Urinary bladder (tissue), 4 donors: ENCODE data around the gene DHPS. TPM values are rescaled to one million over a fixed set of nuclear protein-coding genes. Genes with fewer than 3 reads are reported as not detected.
A peak's percentile ranks its signal among the peaks of the same experiment; 100 is the strongest.

Source experiments
- DNase-seq: peaks from one replicate; pipeline ENCODE4 v3.0.0-alpha.2; 2015; ENCODE audit errors: extremely low spot score
- H3K27ac ChIP-seq: one replicate; pipeline ENCODE4 v1.5.1; 2013; ENCODE audit warnings: low read depth, mild to moderate bottlenecking, moderate library complexity
- H3K36me3 ChIP-seq: one replicate; pipeline ENCODE4 v1.6.1; 2013; ENCODE audit warnings: mild to moderate bottlenecking, moderate library complexity; ENCODE audit not compliant: insufficient read depth
- H3K4me1 ChIP-seq: one replicate; pipeline ENCODE4 v1.6.1; 2013; ENCODE audit warnings: mild to moderate bottlenecking, moderate library complexity; ENCODE audit not compliant: insufficient read depth
- H3K4me3 ChIP-seq: one replicate; pipeline ENCODE4 v1.5.1; 2013; ENCODE audit warnings: low read depth, low read length
- WGBS: extraction: QIAGEN DNeasy Blood & Tissue Kit; methylation state at CpG from one replicate; pipeline ENCODE4 v1.1.7; 2013; 5-methylcytosine and 5-hydroxymethylcytosine counted together
- polyA plus RNA-seq: library from polyadenylated mRNA; stranded (reverse); fragments of 200-250 nt; gene quantifications from one replicate; pipeline ENCODE4 v1.2.3, GENCODE V29; 2013
- total RNA-seq: library from RNA; depleted of rRNA; stranded (reverse); fragments of >200 nt; gene quantifications from one replicate; pipeline ENCODE4 v1.2.3, GENCODE V29; 2014
- donor health status: healthy with polysubstance abuse.
- donor health status: healthy.

Gene DHPS
- total and polyA plus RNA-seq, 2 donors, result 29.9 to 99.0 TPM

DNA sequence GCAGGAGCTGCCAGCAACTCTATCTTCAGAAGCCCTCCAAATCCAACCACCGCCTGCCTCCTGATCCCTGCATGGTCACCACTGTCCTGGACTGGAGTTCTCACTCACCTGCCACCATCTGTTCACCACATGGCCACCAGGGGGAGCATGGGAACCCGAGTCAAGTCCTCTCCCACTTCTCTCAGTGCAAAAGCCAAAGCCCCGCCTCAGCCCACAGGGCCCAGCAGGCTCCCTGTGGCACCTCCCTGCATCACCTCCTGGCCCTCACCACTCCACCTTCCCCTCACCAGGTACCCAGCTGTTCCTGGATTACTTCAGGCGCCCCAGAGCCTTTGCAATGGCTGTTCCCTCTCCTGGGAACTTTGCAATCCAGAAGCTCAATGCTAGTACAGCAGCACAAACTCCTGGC is 5.3 kb downstream of the DHPS start:
- WGBS, result 16% methylated on average over 4 of the region's 4 CpGs
- Histone ChIP-seq H3K36me3 (peaks cover 2% of the 10 kb centered on the region), H3K4me3 (no peak overlapping the region), H3K4me1 (no peaks in the 10 kb centered on the region), H3K27ac (no peak overlapping the region)
- no peak for DNase-seq

DNA sequence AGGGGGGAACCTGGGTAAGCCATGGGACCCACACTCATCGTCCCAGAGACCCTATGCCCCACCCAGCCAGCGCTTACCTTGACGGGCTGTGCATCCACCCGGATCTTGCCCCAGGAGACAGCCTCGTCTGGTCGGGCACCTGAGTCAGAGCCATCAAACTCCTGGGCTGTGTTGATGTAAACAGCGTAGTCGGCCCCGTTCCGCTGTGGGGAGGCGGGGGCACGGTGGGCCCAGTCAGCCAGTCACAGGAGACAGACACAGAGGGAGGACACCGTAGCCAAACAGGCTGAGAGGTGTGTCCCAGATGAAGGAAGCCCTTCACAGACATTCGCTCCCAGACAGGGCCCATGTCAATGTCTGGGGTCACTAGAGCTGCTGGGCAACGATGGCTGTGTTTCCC is 5.7 kb downstream of the DHPS start:
- Histone ChIP-seq H3K27ac (no peak overlapping the region), H3K4me1 (no peaks in the 10 kb centered on the region), H3K4me3 (no peak overlapping the region), H3K36me3 (peaks cover 2% of the 10 kb centered on the region)
- no peak for DNase-seq
- WGBS, result 91% methylated on average over 15 of the region's 15 CpGs

GRCh38 chr19:12675399-12675798 is 6.3 kb downstream of the DHPS start:
- H3K27ac ChIP-seq, result no peak overlapping the region
- 93% methylated on average over 10 of the region's 10 CpGs for WGBS
- no peaks in the 10 kb centered on the region for H3K4me1 ChIP-seq
- no peak overlapping the region for H3K4me3 ChIP-seq
- peaks cover 2% of the 10 kb centered on the region for H3K36me3 ChIP-seq
- DNase-seq, result no peak

- Histone ChIP-seq H3K4me1 (no peaks in the 10 kb centered on the region), H3K36me3 (peaks cover 2% of the 10 kb centered on the region), H3K4me3 (no peak overlapping the region), H3K27ac (no peak overlapping the region)
- WGBS, result 87% methylated on average over 10 of the region's 10 CpGs
- DNase-seq, result no peak
Observed at GRCh38 chr19:12672744-12673143, 8.9 kb downstream of the DHPS start.

GRCh38 chr19:12670159-12670928 is 11.3 kb downstream of the DHPS start:
- no peak for DNase-seq
- 39% methylated on average over 26 of the region's 26 CpGs for WGBS
- Histone ChIP-seq H3K36me3 (peaks cover 2% of the 10 kb centered on the region), H3K27ac (peak overlapping the region; percentile 94), H3K4me1 (no peaks in the 10 kb centered on the region), H3K4me3 (peak overlapping the region; percentile 82)

DNA sequence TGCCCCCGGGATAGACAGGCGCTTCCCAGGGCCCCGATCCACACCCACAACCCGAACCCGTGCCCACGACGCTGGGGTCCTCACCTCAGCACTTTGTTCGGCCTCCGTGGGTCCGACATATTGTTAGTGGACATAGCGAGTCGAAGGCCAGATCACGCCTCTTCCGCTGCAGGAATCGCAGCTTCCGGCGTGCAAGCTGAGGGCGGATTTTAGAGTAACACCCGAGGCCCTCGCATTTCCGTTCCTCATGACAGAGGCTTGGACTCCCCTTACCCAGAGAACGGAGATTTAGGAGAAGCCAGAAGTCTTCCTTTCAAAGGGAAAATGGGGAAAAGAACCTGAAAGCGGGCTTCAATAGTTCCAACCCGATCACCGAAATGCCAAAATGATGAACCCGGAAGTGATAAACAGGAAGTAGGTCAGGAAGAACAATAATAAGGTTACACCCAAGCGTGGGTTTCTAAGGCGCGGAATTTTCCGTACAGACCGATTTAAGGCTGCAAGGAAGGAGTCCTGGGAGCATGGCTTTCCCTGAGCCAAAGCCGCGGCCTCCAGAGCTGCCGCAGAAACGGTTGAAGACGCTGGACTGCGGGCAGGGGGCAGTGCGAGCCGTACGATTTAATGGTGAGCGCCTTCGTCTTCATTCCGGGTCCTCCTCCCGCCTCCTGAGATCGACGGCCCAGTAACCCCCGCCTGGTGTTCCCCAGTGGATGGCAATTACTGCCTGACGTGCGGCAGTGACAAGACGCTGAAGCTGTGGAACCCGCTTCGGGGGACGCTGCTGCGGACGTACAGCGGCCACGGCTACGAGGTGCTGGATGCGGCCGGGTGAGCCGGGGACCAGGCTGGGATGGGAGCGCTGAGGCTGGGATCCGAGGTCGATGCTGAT is 12.2 kb downstream of the DHPS start:
- Histone ChIP-seq H3K4me1 (no peaks in the 10 kb centered on the region), H3K36me3 (peaks cover 2% of the 10 kb centered on the region), H3K4me3 (peak overlapping the region; percentile 82), H3K27ac (peak overlapping the region; percentile 94)
- WGBS, result under 1% methylated on average over 64 of the region's 64 CpGs
- DNase-seq, result peak; percentile 85

DNA sequence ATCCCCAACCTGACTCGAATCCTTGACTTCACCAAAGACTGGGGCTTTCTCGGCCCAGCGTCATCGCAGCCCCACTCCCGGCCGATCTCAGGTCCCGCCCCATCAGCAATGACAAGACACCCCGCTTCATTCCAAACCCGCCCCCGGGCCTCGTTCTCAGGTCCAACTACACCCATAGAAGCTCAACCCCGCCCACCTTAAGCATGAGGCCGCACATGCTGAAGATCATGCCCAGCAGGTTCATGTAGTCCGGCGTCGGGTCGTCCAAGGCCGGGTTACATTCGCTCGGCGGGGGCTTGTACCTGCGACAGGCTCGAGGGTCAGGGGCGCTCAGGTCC is 12.8 kb downstream of the DHPS start:
- peak overlapping the region; percentile 94 for H3K27ac ChIP-seq
- WGBS, result under 1% methylated on average over 24 of the region's 24 CpGs
- H3K4me3 ChIP-seq, result peak overlapping the region; percentile 82
- no peaks in the 10 kb centered on the region for H3K4me1 ChIP-seq
- no peak for DNase-seq
- H3K36me3 ChIP-seq, result no peaks in the 10 kb centered on the region

GRCh38 chr19:12668346-12668745 is 13.3 kb downstream of the DHPS start:
- H3K4me3 ChIP-seq, result peak overlapping the region; percentile 82
- H3K27ac ChIP-seq, result no peak overlapping the region
- DNase-seq, result no peak
- WGBS, result 74% methylated on average over 8 of the region's 8 CpGs
- H3K36me3 ChIP-seq, result no peaks in the 10 kb centered on the region
- H3K4me1 ChIP-seq, result no peaks in the 10 kb centered on the region

- no peak overlapping the region for H3K27ac ChIP-seq
- 81% methylated on average over 4 of the region's 4 CpGs for WGBS
- no peak overlapping the region for H3K4me3 ChIP-seq
- H3K4me1 ChIP-seq, result no peaks in the 10 kb centered on the region
- no peaks in the 10 kb centered on the region for H3K36me3 ChIP-seq
- DNase-seq, result no peak
Observed at GRCh38 chr19:12667731-12668302, 13.9 kb downstream of the DHPS start.

- no peak within 1 kb of the TSS for H3K27ac ChIP-seq
- DNase-seq, result no peak
- 1% methylated on average over 46 of the region's 46 CpGs for WGBS
- no peaks in the 10 kb centered on the region for H3K4me1 ChIP-seq
- H3K4me3 ChIP-seq, result peak within 1 kb of the TSS; percentile 85
- H3K36me3 ChIP-seq, result no peaks in the 10 kb centered on the region
Observed at GRCh38 chr19:12666265-12667048, 15.2 kb downstream of the DHPS start, which contains the start of the genes MAN2B1 and WDR83. MAN2B1 (minus strand) TSS chr19:12666742; CDS start chr19:12666701, 41 bp downstream. WDR83 (plus strand) TSS chr19:12666807; CDS start chr19:12669791, 2,984 bp downstream.

GRCh38 chr19:12665671-12666264 is 15.9 kb downstream of the DHPS start:
- Histone ChIP-seq H3K4me3 (peak overlapping the region; percentile 85), H3K4me1 (no peaks in the 10 kb centered on the region), H3K27ac (no peak overlapping the region), H3K36me3 (no peaks in the 10 kb centered on the region)
- 58% methylated on average over 12 of the region's 12 CpGs for WGBS
- DNase-seq, result no peak

- no peaks in the 10 kb centered on the region for H3K36me3 ChIP-seq
- no peak for DNase-seq
- 82% methylated on average over 10 of the region's 10 CpGs for WGBS
- H3K4me3 ChIP-seq, result no peak overlapping the region
- no peaks in the 10 kb centered on the region for H3K4me1 ChIP-seq
- no peak overlapping the region for H3K27ac ChIP-seq
Observed at GRCh38 chr19:12665281-12665573, 16.5 kb downstream of the DHPS start.
